NCI-H187 treated with DMSO at 0.1 percent for 48 hours (cell line): ENCODE results near the gene S100A1.

Source experiments
- DNase-seq: peaks from one replicate; lab custom pipeline; 2025; lab: John Stamatoyannopoulos, UW

Gene S100A1

GRCh38 chr1:153610811-153611301, 17.4 kb upstream of the S100A1 start:
- DNase-seq: no peak

GRCh38 chr1:153611356-153611755, 16.9 kb upstream of the S100A1 start:
- no peak for DNase-seq

- no peak for DNase-seq
Measured at GRCh38 chr1:153612111-153612754, 16.0 kb upstream of the S100A1 start.

GRCh38 chr1:153612755-153613331, 15.4 kb upstream of the S100A1 start, which contains the start of gene S100A16:
Gene S100A16 (minus strand): TSS chr1:153613137. CDS start chr1:153608151, 4,986 bp downstream.
- DNase-seq: no peak

- DNase-seq: no peak
Measured at GRCh38 chr1:153613406-153613805, 14.8 kb upstream of the S100A1 start.

GRCh38 chr1:153614189-153614900, 13.9 kb upstream of the S100A1 start:
- DNase-seq: no peak

- no peak for DNase-seq
Measured at GRCh38 chr1:153614906-153615305, 13.3 kb upstream of the S100A1 start.

GRCh38 chr1:153615406-153615805, 12.8 kb upstream of the S100A1 start:
- no peak for DNase-seq

- DNase-seq: no peak
Measured at GRCh38 chr1:153616144-153616916, 11.9 kb upstream of the S100A1 start, which contains the start of gene S100A14. Gene S100A14 (minus strand): TSS chr1:153616325. CDS start chr1:153615858, 467 bp downstream.

GRCh38 chr1:153616917-153617311, 11.3 kb upstream of the S100A1 start:
- DNase-seq: no peak

GRCh38 chr1:153617663-153618062, 10.6 kb upstream of the S100A1 start:
- no peak for DNase-seq

- no peak for DNase-seq
Measured at GRCh38 chr1:153619171-153619570, 9.1 kb upstream of the S100A1 start.

GRCh38 chr1:153623101-153623500, 5.1 kb upstream of the S100A1 start:
- no peak for DNase-seq

GRCh38 chr1:153624965-153625611, 3.1 kb upstream of the S100A1 start:
- no peak for DNase-seq

- no peak for DNase-seq
Measured at GRCh38 chr1:153626477-153626903, 1.7 kb upstream of the S100A1 start.

- DNase-seq: peak; percentile 93
Measured at GRCh38 chr1:153626904-153627714, 1.1 kb upstream of the S100A1 start, which contains the start of gene S100A13. Gene S100A13 (minus strand): TSS chr1:153627505. CDS start chr1:153626472, 1,033 bp downstream.

GRCh38 chr1:153628638-153629342, 556 bp downstream of the S100A1 start:
- DNase-seq: no peak

- DNase-seq: no peak
Measured at GRCh38 chr1:153629343-153629665, 1.1 kb downstream of the S100A1 start.

GRCh38 chr1:153629971-153630370, 1.7 kb downstream of the S100A1 start:
- DNase-seq: no peak

- DNase-seq: no peak
Measured at GRCh38 chr1:153630384-153630783, 2.1 kb downstream of the S100A1 start.
